ENCODE data around the gene RAI1.

DNA sequence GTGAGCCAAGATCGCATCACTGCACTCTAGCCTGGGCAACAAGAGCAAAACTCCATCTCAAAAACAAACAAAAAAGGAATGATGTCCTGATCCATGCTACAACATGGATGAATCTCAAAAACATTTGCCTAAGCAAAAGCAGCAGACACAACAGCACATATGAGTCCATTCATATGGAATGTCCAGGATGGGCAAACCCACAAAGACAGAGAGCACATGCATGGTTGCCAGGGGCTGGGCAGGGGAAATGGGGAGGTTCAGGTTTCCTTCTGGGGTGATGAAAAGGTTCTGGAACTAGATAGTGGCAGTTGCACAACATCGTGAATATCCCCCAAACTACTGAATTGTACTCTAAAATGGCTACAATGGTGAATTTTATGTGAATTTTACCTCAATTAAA, 35.3 kb upstream of the RAI1 start:
- TF ChIP-seq PATZ1 (CRISPR knock-in tag; IDR thresholded peaks at IDR 0.05; ENCODE audit: borderline replicate concordance) (no peak), CREB5 (CRISPR knock-in tag; IDR thresholded peaks at IDR 0.05; ENCODE audit: low read depth) (no peak), SNAI2 (CRISPR knock-in tag; IDR thresholded peaks at IDR 0.05) (no peak), ZFP30 (CRISPR knock-in tag; IDR thresholded peaks at IDR 0.05) (no peak)

All from SK-N-SH treated with all-trans-retinoic acid at 6 μM for 48 hours (cell line).